GM20000 (cell line): ENCODE results near the gene PHPT1.

ENCODE experiments used
- DNase-seq: peaks from one replicate; pipeline ENCODE4 v3.0.0; 2012; ENCODE audit warnings: low spot score
- CTCF ChIP-seq: IDR thresholded peaks from 2 replicates; pipeline ENCODE4 v1.5.1; 2012; ENCODE audit warnings: mild to moderate bottlenecking, control low read depth; ENCODE audit errors: extremely low read depth, missing control alignments

Gene PHPT1

GRCh38 chr9:136896027-136896426 lies 46.8 kb downstream of the PHPT1 start:
- TF ChIP-seq CTCF = no peak
- no peak for DNase-seq

GRCh38 chr9:136898483-136899100 lies 49.4 kb downstream of the PHPT1 start:
- no peak for DNase-seq
- no peak for TF ChIP-seq CTCF

GRCh38 chr9:136899196-136899595 lies 50.0 kb downstream of the PHPT1 start:
- no peak for TF ChIP-seq CTCF
- peak; percentile 64 for DNase-seq

GRCh38 chr9:136900556-136900955 lies 51.3 kb downstream of the PHPT1 start:
- no peak for DNase-seq
- TF ChIP-seq CTCF = no peak
